GM12892 (cell line): ENCODE results near the gene TRMT1. TPM values are rescaled to one million over a fixed set of nuclear protein-coding genes. Genes with fewer than 3 reads are reported as not detected.
A peak's percentile ranks its signal among the peaks of the same experiment; 100 is the strongest.
"Not testable (repeated sequence)": the region's sequence is repeated elsewhere in the genome, so short reads cannot be mapped to it uniquely, and the experiment has no call there.

Source experiments
- DNase-seq: peaks from one replicate; pipeline ENCODE4 v3.0.0; 2011; ENCODE audit not compliant: insufficient read length
- FAIRE-seq: peaks from 2 replicates; lab custom pipeline; 2011; peaks lifted over from hg19 to GRCh38; lab: Jason Lieb, UNC
- POLR2A ChIP-seq: IDR thresholded peaks from 2 replicates; pipeline ENCODE4 v1.6.1; 2011; ENCODE audit warnings: low read depth, low read length, control low read depth
- POLR2AphosphoS5 ChIP-seq: IDR thresholded peaks from 2 replicates; pipeline ENCODE4 v1.6.1; 2011; ENCODE audit warnings: low read depth, low read length, control low read depth
- TAF1 ChIP-seq: IDR thresholded peaks from 2 replicates; pipeline ENCODE4 v1.6.1; 2011; ENCODE audit warnings: low read depth, mild to moderate bottlenecking, control low read depth, low read length, borderline replicate concordance
- polyA plus RNA-seq: library from polyadenylated mRNA; unstranded; fragments of >200 nt; gene quantifications from one replicate; pipeline ENCODE4 v1.2.1, GENCODE V29; 2012; ENCODE audit warnings: missing spikeins, inconsistent platforms; ENCODE audit not compliant: missing spikeins

TRMT1 gene
- 39.1 TPM for polyA plus RNA-seq

DNA sequence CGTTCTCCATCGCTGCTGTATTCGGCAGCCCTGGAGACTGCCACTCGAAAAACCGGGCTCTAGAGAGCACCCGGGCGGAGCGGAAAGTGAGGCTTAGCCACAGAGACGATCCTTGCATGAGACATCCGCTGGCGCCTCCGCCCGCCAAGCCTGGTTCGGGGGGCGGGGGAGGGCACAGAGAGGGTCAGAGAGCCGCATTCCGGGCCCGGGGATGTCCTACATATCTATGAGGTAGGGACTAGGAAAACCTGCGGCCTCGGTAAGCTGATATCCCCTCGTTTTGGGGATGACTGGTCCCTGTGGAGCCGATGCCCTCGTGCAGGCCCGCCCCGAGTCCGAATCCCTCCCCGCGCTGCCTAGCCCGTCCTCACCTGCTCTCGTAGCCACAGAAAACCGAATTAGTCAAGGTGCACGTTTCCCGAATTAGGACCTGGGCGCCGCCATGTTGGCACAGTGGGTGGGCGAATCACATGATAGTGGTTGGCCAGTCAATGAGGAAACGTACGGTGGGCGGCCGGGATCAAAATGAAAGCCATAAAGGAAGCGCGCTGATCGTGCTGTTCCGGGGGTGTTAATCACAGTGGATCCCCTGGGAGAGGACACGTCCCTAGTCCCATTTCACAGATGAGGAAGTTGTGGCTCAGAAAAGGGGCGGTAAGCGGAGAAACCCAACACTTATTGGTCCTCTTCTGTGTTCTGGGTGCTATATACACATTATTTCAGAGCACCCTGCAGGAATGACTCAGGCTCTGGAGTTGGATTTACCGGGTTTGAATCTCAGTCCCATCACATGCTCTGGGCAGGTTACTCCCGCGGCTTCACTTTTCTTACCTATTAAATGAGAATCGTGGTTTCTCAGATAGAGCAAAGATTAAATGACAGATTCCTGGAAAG is at the start of gene TRMT1:
Gene TRMT1 (minus strand): TSS at position 459 of the 894 bp plus-strand sequence. CDS start 341 bp downstream, at position 118.
- peak; percentile 33; the same call in 1 of the 2 replicates for TF ChIP-seq POLR2AphosphoS5
- peak; percentile 46; the same call in 1 of the 2 replicates for TF ChIP-seq POLR2A
- TF ChIP-seq TAF1, result no peak
- FAIRE-seq (peak; percentile 94), DNase-seq (peak; percentile 92)

DNA sequence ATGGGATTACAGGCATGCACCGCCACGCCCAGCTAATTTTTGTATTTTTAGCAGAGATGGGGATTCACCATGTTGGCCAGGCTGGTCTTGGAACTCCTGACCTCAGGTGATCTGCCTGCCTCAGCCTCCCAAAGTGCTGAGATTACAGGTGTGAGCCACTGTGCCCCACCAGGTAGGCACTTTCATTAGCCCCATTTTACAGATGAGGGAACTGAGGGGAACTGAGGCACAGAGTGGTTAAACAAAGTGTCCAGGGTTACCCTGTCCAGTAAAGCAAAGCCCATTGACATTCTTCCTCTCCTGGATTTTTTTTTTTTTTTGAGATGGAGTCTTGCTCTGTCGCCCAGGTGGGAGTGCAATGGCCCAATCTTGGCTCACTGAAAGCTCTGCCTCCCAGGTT is 49.6 kb upstream of the TRMT1 start:
- not testable (repeated sequence) for FAIRE-seq, DNase-seq

DNA sequence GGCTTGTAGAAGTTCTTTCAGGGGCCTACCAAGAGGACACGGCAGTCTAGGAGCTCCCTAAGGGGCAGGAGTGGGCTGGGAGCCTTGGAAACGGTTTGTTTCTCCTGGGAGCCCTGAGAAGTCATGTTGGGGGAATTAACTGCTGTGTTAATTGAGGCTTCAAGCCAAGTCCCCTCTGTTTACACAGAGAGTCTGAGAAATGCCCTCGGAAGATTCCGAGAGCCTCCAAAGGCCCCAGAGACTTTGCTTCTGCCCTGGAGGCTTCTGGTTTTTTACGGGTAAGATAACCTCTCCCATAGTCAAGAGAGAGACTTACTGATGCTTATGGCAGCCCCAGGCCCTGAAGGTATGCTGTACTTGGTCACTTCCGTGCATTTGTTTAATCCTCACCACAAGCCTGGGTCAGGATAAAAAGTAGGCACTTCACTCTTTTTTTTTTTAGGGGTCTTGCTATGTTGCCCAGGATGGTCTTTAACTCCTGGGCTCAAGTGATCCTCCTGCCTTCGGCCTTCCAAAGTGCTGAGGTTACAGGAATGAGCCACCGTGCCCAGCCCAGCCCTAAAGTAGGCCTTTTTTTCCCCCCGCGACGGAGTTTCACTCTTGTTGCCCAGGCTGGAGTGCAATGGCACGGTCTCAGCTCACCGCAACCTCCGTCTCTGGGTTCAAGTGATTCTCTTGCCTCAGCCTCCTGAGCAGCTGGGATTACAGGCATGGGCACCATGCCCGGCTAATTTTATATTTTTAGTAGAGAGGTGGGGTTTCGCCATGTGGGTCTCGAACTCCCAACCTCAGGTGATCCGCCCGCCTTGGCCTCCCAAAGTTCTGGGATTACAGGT is 48.8 kb upstream of the TRMT1 start:
- FAIRE-seq (no peak), DNase-seq (no peak)
- TF ChIP-seq TAF1 (no peak), POLR2A (no peak), POLR2AphosphoS5 (no peak)

DNA sequence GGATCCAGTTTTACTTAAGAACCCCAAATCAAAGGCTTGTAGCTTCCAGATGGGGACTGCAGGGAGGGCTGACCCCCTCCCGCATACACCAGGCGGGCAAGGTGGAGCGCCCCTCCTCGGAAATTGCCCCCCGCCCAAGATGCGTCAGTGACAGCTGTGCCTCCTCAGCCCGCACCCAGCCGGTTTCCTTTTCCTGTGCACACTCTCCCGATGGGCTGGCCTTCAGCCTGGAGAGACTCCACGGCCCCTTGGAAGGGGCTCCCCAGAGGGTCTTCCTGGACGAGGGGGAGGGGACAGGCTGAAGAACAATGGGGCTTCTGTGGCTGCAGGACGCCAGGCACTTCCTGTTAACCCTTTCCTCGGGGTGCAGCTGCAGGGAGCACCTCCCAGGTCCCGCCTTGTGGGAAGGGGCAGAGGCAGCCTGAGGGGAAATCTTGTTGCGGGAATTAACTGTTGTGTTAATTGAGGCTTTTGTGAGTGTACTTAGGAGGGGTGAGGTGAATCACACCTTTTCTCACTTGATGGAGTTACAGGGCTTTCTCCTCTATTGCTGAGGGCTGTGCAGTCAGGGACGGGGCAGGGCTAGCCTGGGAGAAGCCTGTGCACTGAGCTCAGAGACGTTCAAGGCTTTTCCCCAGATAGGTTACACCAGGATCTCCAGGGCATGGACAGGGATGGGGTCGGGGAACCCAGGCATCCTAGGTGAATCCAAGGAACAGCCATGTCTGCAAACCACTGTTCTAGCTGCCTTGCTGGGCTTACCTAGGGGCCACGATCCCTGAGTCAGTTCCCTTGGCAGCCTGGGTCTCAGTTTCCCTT is 48.0 kb upstream of the TRMT1 start:
- DNase-seq (no peak), FAIRE-seq (no peak)
- TF ChIP-seq TAF1 (no peak), POLR2A (no peak), POLR2AphosphoS5 (no peak)

DNA sequence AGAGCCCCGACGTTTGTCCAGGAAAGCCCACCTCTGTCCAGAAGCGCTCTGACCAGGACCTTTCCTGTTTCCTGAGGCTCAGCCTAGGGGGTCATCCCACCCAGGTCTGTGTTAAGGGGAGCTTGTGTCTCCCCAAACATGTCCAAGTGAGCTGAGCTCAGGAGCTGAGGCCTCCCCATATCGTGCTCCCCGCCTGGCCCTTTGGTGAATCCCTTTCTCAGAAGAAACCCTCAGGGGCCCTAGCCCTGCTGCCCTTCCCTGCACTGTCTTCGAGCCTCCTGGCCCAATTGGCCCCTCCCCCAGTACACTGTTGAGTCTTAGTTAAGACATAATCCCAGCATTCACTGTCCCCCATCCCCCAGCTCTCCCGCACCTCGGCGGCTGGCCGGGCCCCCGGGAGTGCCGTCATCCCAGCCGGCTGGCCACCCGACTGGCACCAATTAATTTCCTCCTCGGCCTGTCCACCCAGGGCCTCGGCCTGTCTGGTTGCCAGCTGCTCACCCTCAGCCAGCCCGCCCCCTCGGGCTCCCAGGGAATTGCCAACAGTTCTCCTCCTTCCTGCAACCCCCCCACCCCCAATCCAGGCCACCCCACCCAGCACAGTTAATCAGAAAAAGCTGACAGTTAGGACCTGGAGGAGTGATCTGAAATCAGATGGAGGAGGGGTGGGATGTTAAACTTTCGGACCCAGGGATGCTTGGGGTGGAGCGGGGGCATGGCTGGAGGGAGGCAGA is 47.2 kb upstream of the TRMT1 start:
- FAIRE-seq, result no peak
- TF ChIP-seq POLR2A (no peak), POLR2AphosphoS5 (no peak), TAF1 (0 out of 2 replicates have a peak, but pooled peaks have one; percentile 4)
- no peak for DNase-seq

DNA sequence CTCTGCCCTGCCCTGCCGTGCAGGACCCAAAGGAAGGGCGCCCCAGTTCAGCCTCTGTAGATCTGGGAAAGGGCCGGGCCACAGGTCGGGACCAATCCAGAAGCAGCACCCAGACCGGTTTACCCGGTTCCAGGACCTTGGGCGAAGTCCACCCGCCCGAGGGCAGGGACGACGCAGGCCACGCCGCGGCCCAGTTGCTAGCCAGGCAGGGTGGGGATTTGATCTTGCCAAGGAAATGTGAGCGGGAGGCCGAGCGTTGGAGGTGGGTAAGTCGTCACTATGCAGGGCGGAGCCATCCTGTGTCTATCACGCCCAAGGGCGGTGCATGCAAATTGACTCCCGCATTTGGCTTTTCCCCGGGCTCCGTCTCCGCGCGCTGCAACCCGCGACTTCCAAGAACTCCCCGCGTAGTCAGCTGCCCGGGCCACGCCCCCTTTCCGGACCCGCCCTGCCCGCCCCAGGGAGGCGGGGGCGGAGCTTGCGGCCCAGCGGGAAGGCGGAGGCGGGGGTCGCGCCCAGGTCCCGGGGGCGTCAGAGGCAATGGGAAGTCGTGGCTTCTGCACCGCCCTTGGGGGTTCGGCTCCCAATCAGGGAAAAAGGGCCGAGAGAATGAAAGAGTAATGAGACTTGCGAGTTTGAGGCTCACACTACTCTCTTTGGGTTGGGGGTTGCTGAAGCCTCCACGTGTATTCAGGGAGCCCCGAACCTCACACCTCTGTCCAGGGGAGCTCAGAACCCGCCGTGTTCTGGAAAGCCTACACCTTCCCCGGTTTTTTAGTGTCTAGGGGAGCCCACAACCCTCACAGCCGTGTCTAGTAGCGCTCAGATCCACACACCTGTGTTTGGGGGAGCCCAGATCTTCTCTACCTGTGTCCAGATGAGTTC is 46.4 kb upstream of the TRMT1 start:
- DNase-seq (no peak), FAIRE-seq (peak; percentile 82)
- TF ChIP-seq POLR2AphosphoS5 (0 out of 2 replicates have a peak, but pooled peaks have one; percentile 52), TAF1 (no peak), POLR2A (peak; percentile 71; the same call in 1 of the 2 replicates)

DNA sequence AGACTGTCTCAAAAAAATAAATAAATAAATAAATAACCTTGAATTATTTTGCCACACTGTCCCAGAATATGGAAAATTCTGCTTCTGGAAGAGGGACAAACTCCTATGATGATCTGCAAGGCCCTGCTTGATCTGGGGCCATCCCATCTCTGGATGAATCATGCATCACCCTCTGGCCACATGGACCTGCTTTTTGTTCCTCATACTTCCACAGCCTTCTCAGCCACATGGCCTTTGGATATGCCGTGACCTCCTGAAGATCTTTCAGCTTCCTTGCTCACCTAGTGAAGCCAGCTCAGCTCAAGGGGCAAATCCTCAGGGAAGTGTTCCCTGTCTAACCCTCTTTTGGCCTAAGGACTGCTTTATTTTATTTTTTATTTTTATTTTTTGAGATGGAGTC is 44.0 kb upstream of the TRMT1 start:
- DNase-seq, result no peak
- TF ChIP-seq TAF1, result no peak
- TF ChIP-seq POLR2AphosphoS5, result no peak
- no peak for TF ChIP-seq POLR2A
- no peak for FAIRE-seq

DNA sequence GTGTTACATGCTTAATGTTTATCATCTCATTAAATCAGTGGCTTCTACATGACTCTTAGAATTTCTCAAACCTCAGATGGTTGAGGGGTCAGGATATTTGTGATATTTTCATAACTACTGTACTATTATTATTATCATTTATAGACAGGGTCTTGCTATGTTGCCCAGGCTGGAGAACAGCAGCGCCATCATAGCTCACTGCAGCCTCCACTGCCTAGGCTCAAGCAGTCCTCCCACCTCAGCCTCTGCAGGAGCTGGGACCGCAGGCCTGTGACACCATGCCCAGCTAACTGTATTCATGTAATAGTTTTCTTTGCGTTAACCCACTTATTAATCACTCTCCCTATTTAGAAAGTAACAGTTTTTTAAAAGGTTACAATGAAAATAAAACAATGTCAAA is 43.2 kb upstream of the TRMT1 start:
- no peak for DNase-seq
- no peak for FAIRE-seq
- no peak for TF ChIP-seq POLR2AphosphoS5
- TF ChIP-seq TAF1, result no peak
- TF ChIP-seq POLR2A, result no peak

DNA sequence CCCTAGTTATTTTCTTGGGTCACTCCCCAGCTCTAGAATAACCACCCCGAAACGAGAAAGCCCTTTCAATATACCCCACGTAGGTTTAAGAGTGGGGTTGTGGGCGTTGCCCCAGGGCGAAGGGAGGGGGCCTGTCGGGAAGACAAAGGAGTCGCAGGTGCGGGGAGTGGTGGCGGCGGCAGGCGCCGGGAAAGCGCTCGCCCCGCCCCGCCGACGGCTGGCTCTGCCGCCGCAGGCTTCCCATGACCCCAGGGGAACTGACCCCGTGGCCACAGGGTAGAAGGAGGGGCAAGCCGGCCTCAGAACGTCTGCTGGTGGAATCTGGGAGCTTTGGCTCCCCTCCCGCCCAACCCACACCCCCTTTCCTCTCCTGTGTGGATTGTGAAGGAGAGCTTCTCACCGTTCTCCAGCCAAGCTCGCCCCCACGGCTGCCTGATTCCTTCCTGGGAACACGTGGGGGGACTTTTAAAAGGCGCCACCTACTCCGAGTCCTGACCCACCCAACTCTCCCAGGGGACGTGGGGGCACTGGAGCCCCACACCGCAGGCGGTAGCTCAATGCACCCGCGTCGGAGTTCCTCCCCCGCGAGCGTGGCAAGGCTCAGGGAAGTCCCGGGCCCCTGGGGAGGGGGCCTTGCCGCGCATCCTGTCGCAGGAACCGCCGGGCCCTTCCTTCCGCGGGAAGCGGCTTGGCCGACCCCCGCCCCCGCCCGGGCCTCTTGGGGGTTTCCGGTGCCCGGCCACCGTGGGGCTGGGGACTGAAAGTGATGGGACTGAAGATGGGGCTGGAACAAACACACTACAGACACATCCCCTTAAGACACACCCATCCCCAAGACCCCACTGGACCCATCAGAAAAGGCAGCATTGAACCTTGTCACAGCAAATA is 39.2 kb upstream of the TRMT1 start:
- FAIRE-seq (peak; percentile 85), DNase-seq (no peak)
- peak; percentile 50; the same call in 1 of the 2 replicates for TF ChIP-seq POLR2A
- TF ChIP-seq TAF1, result no peak
